H9 (cell line): ENCODE data around the gene KMT2C. TPM values are rescaled to one million over a fixed set of nuclear protein-coding genes. Genes with fewer than 3 reads are reported as not detected.
A peak's percentile ranks its signal among the peaks of the same experiment; 100 is the strongest.

Experiments
- DNase-seq: peaks from one replicate; pipeline ENCODE4 v3.0.0-alpha.2; 2017
- H2AFZ ChIP-seq: one replicate; pipeline ENCODE4 v1.6.1; 2013; ENCODE audit warnings: mild to moderate bottlenecking, low read length, control low read depth, moderate library complexity
- H2AK5ac ChIP-seq: 2 replicates; pipeline ENCODE4 v1.6.1; 2013; ENCODE audit warnings: low read length, control low read depth, mixed read lengths; ENCODE audit not compliant: insufficient read length
- H2BK120ac ChIP-seq: one replicate; pipeline ENCODE4 v1.6.1; 2013; ENCODE audit warnings: low read depth, mild to moderate bottlenecking, low read length, control low read depth, inconsistent platforms; ENCODE audit not compliant: poor library complexity, severe bottlenecking
- H2BK12ac ChIP-seq: 2 replicates; pipeline ENCODE4 v1.6.1; 2013; ENCODE audit warnings: low read length, control low read depth, mixed read lengths, low read depth; ENCODE audit not compliant: insufficient read length
- H2BK15ac ChIP-seq: 2 replicates; pipeline ENCODE4 v1.6.1; 2013; ENCODE audit warnings: low read depth, low read length, control low read depth
- H2BK20ac ChIP-seq: one replicate; pipeline ENCODE4 v1.6.1; 2013; ENCODE audit warnings: low read depth, mild to moderate bottlenecking, low read length, control low read depth, inconsistent platforms; ENCODE audit not compliant: poor library complexity, severe bottlenecking
- H2BK5ac ChIP-seq: 2 replicates; pipeline ENCODE4 v1.6.1; 2013; ENCODE audit warnings: low read length, control low read depth, mixed read lengths; ENCODE audit not compliant: insufficient read length
- H3K14ac ChIP-seq: 2 replicates; pipeline ENCODE4 v1.6.1; 2013; ENCODE audit warnings: low read length, control low read depth; ENCODE audit not compliant: insufficient read depth
- H3K18ac ChIP-seq: 2 replicates; pipeline ENCODE4 v1.6.1; 2013; ENCODE audit warnings: low read depth, mild to moderate bottlenecking, mixed read lengths, low read length, control low read depth; ENCODE audit not compliant: insufficient read length
- H3K23ac ChIP-seq: 2 replicates; pipeline ENCODE4 v1.6.1; 2013; ENCODE audit warnings: low read length, control low read depth, mixed read lengths, low read depth; ENCODE audit not compliant: insufficient read length
- H3K23me2 ChIP-seq: 2 replicates; pipeline ENCODE4 v1.6.1; 2013; ENCODE audit warnings: low read depth, mild to moderate bottlenecking, mixed read lengths, low read length, control low read depth; ENCODE audit not compliant: insufficient read length, poor library complexity, severe bottlenecking
- H3K27ac ChIP-seq: 2 replicates; pipeline ENCODE4 v1.5.1; 2013; ENCODE audit warnings: low read length, control low read depth, mixed read lengths, low read depth; ENCODE audit not compliant: insufficient read length
- H3K27me3 ChIP-seq: 2 replicates; pipeline ENCODE4 v1.6.1; 2013; ENCODE audit warnings: low read length, control low read depth, inconsistent platforms; ENCODE audit not compliant: insufficient read depth
- H3K4ac ChIP-seq: 2 replicates; pipeline ENCODE4 v1.6.1; 2013; ENCODE audit warnings: low read depth, mild to moderate bottlenecking, control low read depth, inconsistent platforms, low read length, moderate library complexity
- H3K4me1 ChIP-seq: 2 replicates; pipeline ENCODE4 v1.6.1; 2013; ENCODE audit warnings: low read length, control low read depth, inconsistent platforms; ENCODE audit not compliant: insufficient read depth
- H3K4me2 ChIP-seq: 2 replicates; pipeline ENCODE4 v1.6.1; 2013; ENCODE audit warnings: low read length, control low read depth, mixed read lengths; ENCODE audit not compliant: insufficient read length, insufficient read depth
- H3K56ac ChIP-seq: 2 replicates; pipeline ENCODE4 v1.6.1; 2013; ENCODE audit warnings: low read depth, mild to moderate bottlenecking, mixed read lengths, low read length, control low read depth; ENCODE audit not compliant: insufficient read length
- H3K79me1 ChIP-seq: 2 replicates; pipeline ENCODE4 v1.6.1; 2013; ENCODE audit warnings: low read depth, mild to moderate bottlenecking, moderate library complexity, low read length, control low read depth, inconsistent platforms; ENCODE audit not compliant: insufficient read depth, poor library complexity, severe bottlenecking
- H3K79me2 ChIP-seq: 2 replicates; pipeline ENCODE4 v1.6.1; 2013; ENCODE audit warnings: low read length, control low read depth, inconsistent platforms; ENCODE audit not compliant: insufficient read depth
- H3K9ac ChIP-seq: 2 replicates; pipeline ENCODE4 v1.6.1; 2013; ENCODE audit warnings: low read length, control low read depth, mixed read lengths; ENCODE audit not compliant: insufficient read length; ENCODE audit errors: extremely low read depth
- H3K9me3 ChIP-seq: one replicate; pipeline ENCODE4 v1.6.1; 2013; ENCODE audit warnings: low read depth, low read length, inconsistent platforms; ENCODE audit not compliant: control insufficient read depth
- H3T11ph ChIP-seq: one replicate; pipeline ENCODE4 v1.6.1; 2013; ENCODE audit warnings: mild to moderate bottlenecking, low read length, control low read depth, inconsistent platforms
- H4K20me1 ChIP-seq: one replicate; pipeline ENCODE4 v1.6.1; 2013; ENCODE audit not compliant: control insufficient read depth, insufficient read length, insufficient read depth
- H4K5ac ChIP-seq: 2 replicates; pipeline ENCODE4 v1.6.1; 2013; ENCODE audit warnings: low read depth, mild to moderate bottlenecking, mixed read lengths, low read length, control low read depth; ENCODE audit not compliant: insufficient read length
- H4K8ac ChIP-seq: replicated peaks from 2 replicates; pipeline ENCODE4 v1.6.1; 2013; ENCODE audit warnings: low read length, control low read depth, mixed read lengths, low read depth; ENCODE audit not compliant: insufficient read length
- H4K91ac ChIP-seq: 2 replicates; pipeline ENCODE4 v1.6.1; 2013; ENCODE audit warnings: low read depth, mild to moderate bottlenecking, moderate library complexity, mixed read lengths, low read length, control low read depth; ENCODE audit not compliant: insufficient read length
- H3K27ac Mint-ChIP-seq, 3 experiments: 2 replicates in 2 of 3; 3 replicates in 1 of 3; pipeline ENCODE4 v1.8.0; 2020 to 2021; ENCODE audit warnings: mixed read lengths in 3 of 3, mild to moderate bottlenecking in 1 of 3, moderate library complexity in 1 of 3
- H3K27me3 Mint-ChIP-seq: 2 replicates; pipeline ENCODE4 v1.8.0; 2021; ENCODE audit warnings: low read depth, mild to moderate bottlenecking, moderate library complexity, mixed read lengths
- H3K36me3 Mint-ChIP-seq, 3 experiments: 2 replicates in 2 of 3; 3 replicates in 1 of 3; pipeline ENCODE4 v1.8.0; 2020 to 2021; ENCODE audit warnings: low read depth in 3 of 3, mixed read lengths in 3 of 3; ENCODE audit not compliant: insufficient read depth in 1 of 3
- H3K4me1 Mint-ChIP-seq, 2 experiments: 2 replicates each; pipeline ENCODE4 v1.8.0; 2020; ENCODE audit warnings: mixed read lengths in 2 of 2
- H3K4me3 Mint-ChIP-seq, 2 experiments: 2 replicates in 1 of 2; 3 replicates in 1 of 2; pipeline ENCODE4 v1.8.0; 2020 to 2021; ENCODE audit warnings: mild to moderate bottlenecking in 2 of 2, mixed read lengths in 2 of 2, moderate library complexity in 1 of 2
- H3K9me3 Mint-ChIP-seq, 2 experiments: 2 replicates in 1 of 2; 3 replicates in 1 of 2; pipeline ENCODE4 v1.8.0; 2020; ENCODE audit warnings: mild to moderate bottlenecking in 2 of 2, mixed read lengths in 2 of 2, moderate library complexity in 1 of 2
- WGBS: extraction: QIAGEN DNeasy Blood & Tissue Kit; methylation state at CpG from one replicate; pipeline ENCODE4 v1.1.7; 2013; ENCODE audit warnings: missing lambda C conversion rate, low lambda C conversion rate, mixed read lengths; ENCODE audit not compliant: insufficient read length; ENCODE audit errors: extremely low coverage; 5-methylcytosine and 5-hydroxymethylcytosine counted together
- total RNA-seq: library from RNA; stranded (reverse); gene quantifications from 2 replicates; pipeline ENCODE4 v1.2.1, GENCODE V29; 2021
- TF ChIP-seq, protein P1 (sequence below): fragments of 200-600 bp; sonication (generic); conservative IDR thresholded peaks from 3 replicates; pipeline ENCODE4 v1.8.0; 2021; ENCODE audit warnings: antibody characterized with exemption, mild to moderate bottlenecking

Gene KMT2C
- total RNA-seq, 1 experiment from 2014 or later = 32.2 TPM

DNA sequence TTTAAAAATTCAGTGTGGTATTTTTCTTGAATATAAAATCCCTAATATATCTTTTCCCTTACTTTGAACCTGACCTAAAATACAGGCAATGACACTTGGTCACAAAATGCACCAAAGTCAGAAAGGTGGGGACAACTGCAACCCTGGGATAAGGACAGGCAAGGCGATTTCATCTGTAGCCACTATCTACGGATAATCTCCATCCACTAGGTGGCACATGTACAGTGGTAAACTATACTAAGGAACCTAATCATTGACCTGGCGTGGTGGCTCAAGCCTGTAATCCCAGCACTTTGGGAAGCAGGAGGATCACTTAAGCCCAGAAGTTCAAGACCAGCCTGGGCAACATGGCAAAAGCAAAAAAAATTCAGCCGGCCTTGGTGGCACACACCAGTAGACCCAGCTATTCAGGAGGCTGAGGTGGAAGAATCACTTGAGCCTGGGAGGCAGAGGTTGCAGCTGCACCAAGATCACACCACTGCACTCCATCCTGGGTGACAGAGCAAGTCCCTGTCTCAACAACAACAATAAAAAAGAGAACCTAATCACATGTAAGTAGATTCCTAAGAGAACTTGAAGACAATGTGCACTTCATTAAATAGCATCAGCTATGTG lies 98.9 kb downstream of the KMT2C start:
- Mint-ChIP-seq H3K9me3 (no peaks in the 10 kb centered on the region), H3K4me3 (no peak overlapping the region), H3K4me1 (peaks cover 0 to 5% of the 10 kb centered on the region in 2 experiments; a peak in 2 of 4 replicates), H3K27me3 (no peaks in the 10 kb centered on the region), H3K36me3 (no peaks in the 10 kb centered on the region; a peak in 1 of 7 replicates), H3K27ac (no peak overlapping the region)
- no peak overlapping the region for H2AK5ac ChIP-seq
- H3K9me3 ChIP-seq = no peaks in the 10 kb centered on the region
- no peak overlapping the region for H2BK20ac ChIP-seq
- peaks cover 3% of the 10 kb centered on the region for H3K79me1 ChIP-seq
- no peak overlapping the region for H2BK15ac ChIP-seq
- no peak overlapping the region for H3T11ph ChIP-seq
- H4K91ac ChIP-seq = no peak overlapping the region
- no peak overlapping the region for H3K18ac ChIP-seq
- no peak overlapping the region for H3K4ac ChIP-seq
- H2BK12ac ChIP-seq = no peak overlapping the region
- no peak overlapping the region for H3K27ac ChIP-seq
- H3K79me2 ChIP-seq = no peaks in the 10 kb centered on the region
- no peak overlapping the region for H3K9ac ChIP-seq
- no peaks in the 10 kb centered on the region for H3K27me3 ChIP-seq
- no peak overlapping the region for H2BK5ac ChIP-seq
- peak; percentile 38 for DNase-seq
- no peak overlapping the region for H4K5ac ChIP-seq
- H3K4me2 ChIP-seq = no peak overlapping the region
- no peak overlapping the region for H2AFZ ChIP-seq
- no peak overlapping the region for H3K56ac ChIP-seq
- H2BK120ac ChIP-seq = no peak overlapping the region
- no peaks in the 10 kb centered on the region for H4K20me1 ChIP-seq
- H4K8ac ChIP-seq = no peak overlapping the region
- TF ChIP-seq, protein P1, sequence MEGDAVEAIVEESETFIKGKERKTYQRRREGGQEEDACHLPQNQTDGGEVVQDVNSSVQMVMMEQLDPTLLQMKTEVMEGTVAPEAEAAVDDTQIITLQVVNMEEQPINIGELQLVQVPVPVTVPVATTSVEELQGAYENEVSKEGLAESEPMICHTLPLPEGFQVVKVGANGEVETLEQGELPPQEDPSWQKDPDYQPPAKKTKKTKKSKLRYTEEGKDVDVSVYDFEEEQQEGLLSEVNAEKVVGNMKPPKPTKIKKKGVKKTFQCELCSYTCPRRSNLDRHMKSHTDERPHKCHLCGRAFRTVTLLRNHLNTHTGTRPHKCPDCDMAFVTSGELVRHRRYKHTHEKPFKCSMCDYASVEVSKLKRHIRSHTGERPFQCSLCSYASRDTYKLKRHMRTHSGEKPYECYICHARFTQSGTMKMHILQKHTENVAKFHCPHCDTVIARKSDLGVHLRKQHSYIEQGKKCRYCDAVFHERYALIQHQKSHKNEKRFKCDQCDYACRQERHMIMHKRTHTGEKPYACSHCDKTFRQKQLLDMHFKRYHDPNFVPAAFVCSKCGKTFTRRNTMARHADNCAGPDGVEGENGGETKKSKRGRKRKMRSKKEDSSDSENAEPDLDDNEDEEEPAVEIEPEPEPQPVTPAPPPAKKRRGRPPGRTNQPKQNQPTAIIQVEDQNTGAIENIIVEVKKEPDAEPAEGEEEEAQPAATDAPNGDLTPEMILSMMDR = peak; percentile 69
- no peaks in the 10 kb centered on the region for H3K4me1 ChIP-seq
- H3K14ac ChIP-seq = no peak overlapping the region
- no peaks in the 10 kb centered on the region for H3K23me2 ChIP-seq
- WGBS = no CpG with 5 or more reads among the region's 4 CpGs
- no peak overlapping the region for H3K23ac ChIP-seq
